ENCODE measurements around the gene SERPING1.

The SERPING1 gene

GRCh38 chr11:57597461-57597915 lies at the start of gene SERPING1:
Gene SERPING1 (plus strand): TSS chr11:57597685. CDS start chr11:57598271, 586 bp downstream.
- DNase-seq, result no peak

GRCh38 chr11:57547854-57548377 lies 49.6 kb upstream of the SERPING1 start:
- DNase-seq, result no peak

- no peak for DNase-seq
These were observed 47.5 kb upstream of the SERPING1 start for GRCh38 chr11:57549983-57550382.

DNA sequence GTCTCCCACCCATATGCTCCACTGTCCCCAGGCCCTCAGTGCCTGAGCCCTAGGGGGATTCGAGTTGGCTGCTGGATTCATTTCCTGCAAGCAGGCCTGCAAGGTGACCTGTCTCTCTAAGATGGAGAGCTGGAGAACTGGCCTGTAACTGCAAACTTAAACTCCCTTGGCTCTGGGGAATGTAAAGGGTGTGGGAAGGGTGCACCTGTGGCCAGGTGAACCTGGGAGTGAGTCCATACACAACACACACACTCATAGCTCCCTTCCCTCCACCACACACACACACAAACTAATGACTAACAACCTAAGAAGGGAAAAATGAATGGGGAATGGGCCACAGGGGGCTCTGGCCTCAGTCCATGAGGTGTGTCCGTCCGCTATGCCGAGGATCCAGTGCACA lies 45.5 kb upstream of the SERPING1 start:
- no peak for DNase-seq

DNA sequence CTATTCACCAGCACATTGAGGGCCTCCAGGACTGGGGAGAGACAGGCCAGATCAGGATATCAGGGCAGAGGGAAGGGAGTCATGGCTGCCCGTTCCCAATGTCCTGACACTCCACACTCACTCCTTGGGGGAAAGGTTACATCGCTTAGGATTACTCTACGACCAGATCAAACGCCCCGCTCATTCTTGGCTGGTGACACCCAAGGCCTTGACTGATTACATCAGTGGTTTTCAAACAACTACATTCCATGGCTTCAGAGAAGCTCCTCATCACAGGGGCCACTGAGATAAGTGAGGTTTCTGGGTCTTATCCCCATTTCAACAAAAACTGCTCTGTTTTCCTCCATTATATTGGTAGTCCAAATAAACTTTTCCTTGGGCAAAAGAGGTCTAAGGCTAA lies 45.0 kb upstream of the SERPING1 start:
- no peak for DNase-seq

DNA sequence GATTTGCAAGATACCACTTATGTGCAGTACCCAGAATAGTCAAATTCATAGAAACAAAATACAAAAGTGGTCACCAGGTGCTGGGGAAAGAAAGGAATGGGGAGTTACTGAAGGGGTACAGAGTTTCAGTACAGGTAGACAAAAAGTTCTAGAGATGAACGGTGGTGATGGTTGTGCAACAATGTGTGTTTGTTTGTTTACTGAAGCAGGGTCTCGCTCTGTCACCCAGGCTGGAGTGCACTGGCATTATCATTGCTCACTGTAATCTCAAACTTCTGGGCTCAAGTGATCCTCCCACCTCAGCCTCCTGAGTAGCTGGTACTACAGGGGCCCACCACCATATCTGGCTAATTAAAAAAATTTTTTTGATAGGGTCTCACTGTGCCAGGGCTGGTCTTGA lies 42.1 kb upstream of the SERPING1 start:
- DNase-seq, result no peak

DNA sequence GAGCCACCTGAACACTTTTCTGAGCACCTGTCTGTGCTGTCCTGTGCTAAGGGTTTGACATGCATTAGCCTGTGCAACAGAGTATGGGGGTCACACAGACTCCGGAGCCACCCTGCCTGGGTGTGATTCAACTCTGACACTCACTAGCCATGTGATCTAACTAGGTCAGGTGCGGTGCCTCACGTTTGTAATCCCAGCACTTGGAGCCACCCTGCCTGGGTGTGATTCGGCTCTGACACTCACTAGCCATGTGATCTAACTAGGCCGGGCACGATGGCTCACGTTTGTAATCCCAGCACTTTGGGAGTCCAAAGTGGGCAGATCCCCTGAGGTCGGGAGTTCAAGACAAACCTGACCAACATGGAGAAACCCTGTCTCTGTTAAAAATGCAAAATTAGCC lies 41.4 kb upstream of the SERPING1 start:
- DNase-seq, result no peak

DNA sequence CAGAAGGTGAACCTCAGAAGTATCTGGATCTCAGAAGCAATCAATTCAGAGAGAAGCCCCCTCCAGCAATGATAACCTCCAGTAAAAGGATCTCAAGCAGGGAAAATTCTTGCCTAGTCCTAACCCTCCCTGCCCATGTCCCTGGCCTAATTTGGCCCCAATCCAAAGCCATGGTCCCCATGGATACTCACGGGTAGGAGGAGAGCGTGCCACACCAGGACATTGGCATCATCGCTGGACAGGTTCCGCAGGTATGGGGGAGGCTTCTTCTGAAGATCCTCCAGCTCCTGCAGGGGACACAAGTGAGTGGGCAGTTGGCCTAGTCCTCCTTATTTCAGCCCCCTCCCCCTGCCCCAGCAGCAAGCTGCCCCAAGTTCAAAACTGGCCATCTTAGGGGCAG lies 37.3 kb upstream of the SERPING1 start:
- DNase-seq, result no peak

GRCh38 chr11:57562596-57562995 lies 34.9 kb upstream of the SERPING1 start:
- DNase-seq, result no peak

DNA sequence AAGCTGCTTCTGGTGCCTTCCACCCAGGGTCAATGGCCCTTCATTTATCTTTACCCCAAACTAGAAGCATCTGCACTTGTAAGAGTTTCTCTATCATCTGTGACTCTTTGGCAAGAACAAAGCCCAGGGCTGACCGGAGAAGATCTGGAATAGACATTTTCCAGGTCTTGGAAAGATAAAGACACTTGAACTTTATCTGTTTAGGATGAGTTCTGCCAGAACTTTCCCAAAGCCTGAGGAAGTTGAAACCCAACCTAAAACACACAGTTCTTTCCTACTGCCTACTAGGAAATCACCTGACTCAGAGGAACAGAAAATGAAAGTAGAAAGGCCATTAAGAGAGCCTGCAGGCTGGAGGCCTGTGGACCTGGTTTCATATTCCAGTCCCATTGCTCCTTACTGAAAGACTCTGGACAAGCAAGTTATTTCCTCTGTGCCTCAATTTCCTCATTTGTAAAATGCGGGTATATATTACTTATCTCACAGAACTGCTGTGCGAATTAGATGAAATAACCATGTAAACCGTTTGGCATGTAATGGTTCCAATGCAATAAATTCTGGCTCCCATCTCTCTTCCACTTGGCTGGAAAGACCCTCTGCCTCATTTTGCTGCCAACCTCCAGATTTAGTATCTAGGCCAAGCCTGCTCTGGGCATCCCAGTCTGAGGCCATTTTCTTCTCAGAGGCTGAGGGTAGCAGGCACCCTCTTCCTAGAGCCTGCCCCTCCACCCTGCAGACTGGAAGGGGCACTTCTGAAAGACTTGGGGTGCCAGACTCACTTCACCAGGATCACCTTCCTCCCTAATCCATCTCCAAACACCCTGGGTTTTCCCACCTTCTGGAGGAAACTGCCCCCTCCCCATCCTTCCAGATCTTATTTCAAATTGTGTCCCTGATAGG lies 31.2 kb upstream of the SERPING1 start:
- peak; percentile 24 for DNase-seq

DNA sequence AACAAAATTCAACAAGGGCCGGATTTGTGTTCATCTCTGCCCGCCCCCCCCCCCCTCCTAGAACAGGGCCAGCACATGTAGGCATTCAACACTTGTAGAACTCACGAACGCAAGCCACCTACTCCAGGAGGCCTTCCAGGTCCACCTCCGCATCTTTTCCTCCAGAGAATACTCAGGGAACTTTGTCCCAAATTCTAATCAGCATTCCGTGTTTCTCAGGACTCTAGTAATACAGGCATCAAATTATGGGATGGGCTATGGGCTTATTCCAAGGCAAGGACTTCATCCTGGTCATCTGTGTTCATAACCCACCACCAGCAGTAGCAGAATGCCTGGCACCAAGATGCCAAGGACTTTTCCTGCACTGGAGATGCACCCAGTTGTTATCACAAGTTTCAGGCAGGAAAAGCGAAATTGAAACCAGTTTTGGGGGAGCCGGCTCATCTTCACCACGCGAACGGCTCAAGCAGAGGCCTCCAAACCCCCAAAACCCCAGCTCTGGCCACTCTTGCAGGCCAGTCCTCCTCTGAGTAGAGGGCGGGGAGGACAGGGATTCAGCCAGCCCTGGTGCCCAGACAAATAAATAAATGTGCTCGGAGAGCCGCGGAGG lies 30.5 kb upstream of the SERPING1 start:
- no peak for DNase-seq

DNA sequence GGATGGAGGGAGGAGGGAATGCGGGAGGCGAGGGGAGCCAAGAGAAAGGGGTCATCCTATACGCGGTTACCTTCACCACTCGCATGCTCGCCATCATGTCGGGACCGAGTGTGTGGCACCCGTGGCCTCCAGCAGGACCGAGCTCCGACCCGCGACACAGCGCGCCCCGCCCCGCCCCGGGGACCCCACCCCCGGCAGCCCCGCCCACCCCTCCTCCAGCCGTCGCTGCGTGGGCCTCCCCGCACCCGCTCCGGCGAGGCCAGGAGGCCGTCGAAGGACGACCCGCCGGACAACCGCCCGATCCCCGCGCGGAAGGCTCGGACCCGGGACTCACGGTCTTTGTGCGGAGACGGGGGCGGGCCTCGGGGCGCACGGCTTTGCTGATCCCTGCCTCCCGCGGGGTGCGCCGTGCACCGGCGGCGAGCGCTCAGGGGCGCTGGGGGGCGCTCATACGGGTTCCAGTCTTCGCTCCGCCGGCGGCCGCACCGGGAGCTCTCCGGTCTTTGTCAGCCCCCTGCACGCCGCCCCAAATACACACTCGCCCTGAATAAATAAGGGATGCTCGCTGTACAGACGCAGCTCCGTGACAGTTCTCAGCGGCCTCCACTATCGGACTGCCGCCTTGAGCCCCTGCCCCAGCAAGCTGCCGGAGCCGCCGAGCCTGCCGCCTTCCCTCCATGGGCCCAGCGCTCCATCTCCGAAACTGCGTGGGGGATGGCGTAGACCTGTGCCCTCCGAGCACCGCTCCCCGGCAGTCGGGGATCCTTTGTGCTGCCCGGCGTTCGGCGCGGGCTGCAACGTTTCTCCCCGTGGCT lies 29.8 kb upstream of the SERPING1 start, which contains the start of gene UBE2L6:
TSS of gene UBE2L6 (minus strand) at position 158 of the 815 bp plus-strand sequence. CDS start at position 97, 61 bp downstream.
- peak; percentile 91 for DNase-seq

GRCh38 chr11:57568330-57568766 lies 29.1 kb upstream of the SERPING1 start:
- no peak for DNase-seq

DNA sequence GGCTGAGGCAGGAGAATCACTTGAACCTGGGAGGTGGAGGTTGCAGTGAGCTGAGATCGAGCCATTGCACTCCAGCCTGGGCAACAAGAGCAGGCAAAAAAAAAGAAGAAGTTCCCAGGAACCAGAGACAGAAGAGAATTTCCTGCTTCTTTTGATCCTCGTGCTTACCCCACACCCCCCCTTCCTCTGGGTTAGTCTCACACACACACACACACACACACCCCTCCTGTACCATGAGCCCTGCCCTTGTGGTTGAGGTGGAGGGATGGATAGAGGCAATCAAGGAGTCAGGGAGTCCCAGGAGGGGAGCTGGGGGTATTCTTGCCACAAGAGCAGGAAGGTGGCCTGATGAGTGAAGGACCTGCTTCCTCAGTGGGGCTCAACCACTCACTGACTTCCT lies 25.9 kb upstream of the SERPING1 start:
- no peak for DNase-seq

- no peak for DNase-seq
These were observed 23.4 kb upstream of the SERPING1 start for GRCh38 chr11:57574061-57574460.

- DNase-seq, result no peak
These were observed 13.1 kb upstream of the SERPING1 start for GRCh38 chr11:57584341-57584740.

- DNase-seq, result no peak
These were observed 12.2 kb upstream of the SERPING1 start for GRCh38 chr11:57585301-57585700.

DNA sequence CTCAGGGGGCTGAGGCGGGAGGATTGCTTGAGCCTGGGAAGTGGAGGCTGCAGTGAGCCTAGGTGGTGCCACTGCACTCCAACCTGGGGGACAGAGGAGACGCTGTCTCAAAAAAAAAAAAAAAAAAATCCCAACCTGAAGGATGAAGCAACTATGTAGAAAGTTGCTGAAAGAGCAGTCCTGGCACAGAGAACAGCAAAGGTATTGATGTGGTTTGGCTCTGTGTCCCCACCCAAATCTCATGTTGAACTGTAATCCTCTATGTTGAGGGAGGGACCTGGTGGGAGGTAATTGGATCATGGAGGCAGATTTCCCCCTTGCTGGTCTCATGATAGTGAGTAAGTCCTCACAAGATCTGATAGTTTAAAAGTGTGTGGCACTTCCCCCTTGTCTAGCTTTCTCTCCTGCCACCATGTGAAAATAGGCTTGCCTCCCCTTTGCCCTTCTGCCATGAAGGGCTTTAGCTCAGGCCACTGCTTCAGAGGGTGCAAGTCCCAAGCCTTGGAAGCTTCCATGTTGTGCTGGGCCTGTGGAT lies 10.7 kb upstream of the SERPING1 start:
- DNase-seq, result no peak

- no peak for DNase-seq
These were observed 9.3 kb upstream of the SERPING1 start for GRCh38 chr11:57588046-57588710.

DNA sequence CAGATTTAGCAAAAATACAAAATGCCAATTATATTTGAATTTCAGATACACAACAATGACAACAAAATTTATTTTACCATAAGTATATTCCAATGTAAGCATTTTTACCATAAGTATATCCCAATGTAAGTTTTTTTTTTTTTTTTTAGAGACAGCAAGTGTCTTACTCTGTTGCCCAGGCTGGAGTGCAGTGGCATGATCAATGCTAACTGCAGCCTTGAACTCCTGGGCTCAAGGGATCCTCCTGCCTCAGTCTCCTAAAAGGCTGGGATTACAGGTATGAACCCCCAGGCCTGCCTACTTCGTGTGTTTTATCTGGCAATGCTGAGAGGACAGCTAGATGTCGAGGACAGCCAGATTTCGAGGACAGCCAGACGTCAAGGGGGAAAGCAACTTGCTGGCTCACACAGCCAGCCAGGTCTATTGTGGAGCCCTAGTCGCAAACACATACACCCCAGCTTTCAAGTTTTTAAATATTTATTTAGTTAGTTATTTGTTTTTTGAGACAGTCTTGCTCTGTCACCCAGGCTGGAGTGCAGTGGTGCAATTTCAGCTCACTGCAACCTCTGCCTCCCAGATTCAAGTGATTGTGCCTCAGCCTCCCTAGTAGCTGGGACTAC lies 1.1 kb upstream of the SERPING1 start:
- DNase-seq, result no peak
